Measurements from ENCODE around the gene RILPL1.

RILPL1 gene

DNA sequence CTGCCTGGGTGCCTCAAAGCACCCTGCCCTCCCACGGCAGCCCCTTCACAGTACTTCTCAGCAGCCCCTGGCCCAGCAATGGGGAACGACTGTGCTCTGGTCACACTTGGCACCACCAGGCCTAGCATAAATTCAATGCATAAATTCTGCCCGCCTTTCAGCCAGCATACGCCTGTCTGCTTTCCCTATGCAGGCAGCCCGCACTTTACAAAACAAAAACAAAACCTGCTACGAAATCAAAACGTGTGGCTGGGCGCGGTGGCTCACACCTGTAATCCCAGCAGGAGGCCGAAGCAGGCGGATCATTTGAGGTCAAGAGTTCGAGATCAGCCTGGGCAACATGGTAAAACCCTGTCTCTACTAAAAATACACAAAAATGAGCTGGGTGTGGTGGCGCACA, 42.0 kb downstream of the RILPL1 start:
- H3K4me2 ChIP-seq (ENCODE audit: low read length), result no peak overlapping the region

DNA sequence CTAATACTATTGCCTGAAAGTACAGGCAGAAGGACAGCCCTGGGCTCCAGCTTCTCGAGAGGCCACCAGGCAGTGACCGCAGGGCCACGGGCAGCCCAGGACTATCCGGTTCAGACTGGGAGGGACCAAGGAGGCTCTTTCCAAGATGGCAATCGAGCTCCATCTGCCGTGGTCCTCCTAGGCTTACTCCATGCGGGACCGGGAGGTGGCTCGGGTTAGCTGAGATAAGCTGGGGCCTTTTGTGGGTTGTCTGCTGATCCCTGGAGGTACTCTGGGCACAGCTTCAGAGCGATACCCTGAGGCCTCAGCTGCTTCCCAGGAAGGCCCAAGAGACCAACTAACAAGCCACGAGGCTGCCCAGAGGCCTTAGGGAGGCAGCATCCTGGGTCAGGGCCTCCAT, 42.5 kb downstream of the RILPL1 start:
- TF ChIP-seq EZH2 (IDR thresholded peaks at IDR 0.05; ENCODE audit: borderline replicate concordance, low read length), result no peak
- TF ChIP-seq, protein P1, sequence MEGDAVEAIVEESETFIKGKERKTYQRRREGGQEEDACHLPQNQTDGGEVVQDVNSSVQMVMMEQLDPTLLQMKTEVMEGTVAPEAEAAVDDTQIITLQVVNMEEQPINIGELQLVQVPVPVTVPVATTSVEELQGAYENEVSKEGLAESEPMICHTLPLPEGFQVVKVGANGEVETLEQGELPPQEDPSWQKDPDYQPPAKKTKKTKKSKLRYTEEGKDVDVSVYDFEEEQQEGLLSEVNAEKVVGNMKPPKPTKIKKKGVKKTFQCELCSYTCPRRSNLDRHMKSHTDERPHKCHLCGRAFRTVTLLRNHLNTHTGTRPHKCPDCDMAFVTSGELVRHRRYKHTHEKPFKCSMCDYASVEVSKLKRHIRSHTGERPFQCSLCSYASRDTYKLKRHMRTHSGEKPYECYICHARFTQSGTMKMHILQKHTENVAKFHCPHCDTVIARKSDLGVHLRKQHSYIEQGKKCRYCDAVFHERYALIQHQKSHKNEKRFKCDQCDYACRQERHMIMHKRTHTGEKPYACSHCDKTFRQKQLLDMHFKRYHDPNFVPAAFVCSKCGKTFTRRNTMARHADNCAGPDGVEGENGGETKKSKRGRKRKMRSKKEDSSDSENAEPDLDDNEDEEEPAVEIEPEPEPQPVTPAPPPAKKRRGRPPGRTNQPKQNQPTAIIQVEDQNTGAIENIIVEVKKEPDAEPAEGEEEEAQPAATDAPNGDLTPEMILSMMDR (IDR thresholded peaks at IDR 0.05; ENCODE audit: low read length), result no peak
- no peaks in the 10 kb centered on the region for H3K4me1 ChIP-seq (ENCODE audit: insufficient read depth, low read length, severe bottlenecking)

More for the DNA sequence above, 42.0 kb downstream of the RILPL1 start:
- no peak for TF ChIP-seq EZH2 (IDR thresholded peaks at IDR 0.05; ENCODE audit: borderline replicate concordance, low read length)
- TF ChIP-seq, protein P1 (IDR thresholded peaks at IDR 0.05; ENCODE audit: low read length), result no peak
- H4K20me1 ChIP-seq (ENCODE audit: insufficient read depth, low read length), result no peaks in the 10 kb centered on the region
- H3K4me3 ChIP-seq (ENCODE audit: low read depth, low read length, poor library complexity, severe bottlenecking), result no peak overlapping the region
- no peaks in the 10 kb centered on the region for H3K9me2 ChIP-seq (ENCODE audit: low read depth, low read length)
- no peaks in the 10 kb centered on the region for H3K27me3 ChIP-seq (ENCODE audit: insufficient read depth, low read length)
- no peaks in the 10 kb centered on the region for H3K79me2 ChIP-seq (ENCODE audit: insufficient read depth, low read length)
- H3K27ac ChIP-seq (ENCODE audit: low read depth, low read length, poor library complexity, severe bottlenecking), result no peak overlapping the region
- H3K36me3 ChIP-seq (ENCODE audit: insufficient read depth, low read length), result no peaks in the 10 kb centered on the region
- no peaks in the 10 kb centered on the region for H3K9me3 ChIP-seq (ENCODE audit: low read length)
- H3F3A ChIP-seq (ENCODE audit: insufficient read depth, low read length), result no peaks in the 10 kb centered on the region
- no peaks in the 10 kb centered on the region for H3K4me1 ChIP-seq (ENCODE audit: insufficient read depth, low read length, severe bottlenecking)
- no peak overlapping the region for H3K9ac ChIP-seq (ENCODE audit: low read length)
- H2AFZ ChIP-seq (ENCODE audit: low read length), result no peak overlapping the region

DNA sequence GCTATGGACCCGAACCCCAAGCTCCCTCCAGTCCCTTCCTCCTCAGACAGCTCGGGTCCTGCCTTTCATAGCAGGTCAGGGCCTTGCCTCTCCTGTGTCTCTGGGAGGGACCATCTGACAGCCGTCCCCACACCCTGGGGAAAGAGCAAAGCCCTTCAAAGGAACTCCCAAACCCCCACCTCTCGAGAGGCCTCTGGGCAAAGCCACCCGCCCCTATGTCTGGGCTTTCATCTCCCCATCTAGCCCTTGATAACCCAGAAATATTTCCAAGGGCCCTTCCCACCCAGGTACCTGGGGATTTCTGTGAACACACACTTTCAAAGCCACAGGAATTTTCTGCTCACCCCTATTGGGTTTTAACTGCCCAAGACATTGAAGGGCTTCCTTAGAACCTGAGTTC, 43.4 kb downstream of the RILPL1 start:
- H2AFZ ChIP-seq (ENCODE audit: low read length), result no peak overlapping the region
- no peaks in the 10 kb centered on the region for H3K36me3 ChIP-seq (ENCODE audit: insufficient read depth, low read length)
- no peak overlapping the region for H3K9ac ChIP-seq (ENCODE audit: low read length)

More for the DNA sequence above, 42.5 kb downstream of the RILPL1 start:
- no peak overlapping the region for H3K9ac ChIP-seq (ENCODE audit: low read length)
- H2AFZ ChIP-seq (ENCODE audit: low read length), result no peak overlapping the region
- H3K9me2 ChIP-seq (ENCODE audit: low read depth, low read length), result no peaks in the 10 kb centered on the region
- H3K36me3 ChIP-seq (ENCODE audit: insufficient read depth, low read length), result no peaks in the 10 kb centered on the region
- no peaks in the 10 kb centered on the region for H3K27me3 ChIP-seq (ENCODE audit: insufficient read depth, low read length)
- H3K27ac ChIP-seq (ENCODE audit: low read depth, low read length, poor library complexity, severe bottlenecking), result no peak overlapping the region
- H3K4me3 ChIP-seq (ENCODE audit: low read depth, low read length, poor library complexity, severe bottlenecking), result no peak overlapping the region
- no peaks in the 10 kb centered on the region for H3F3A ChIP-seq (ENCODE audit: insufficient read depth, low read length)
- no peaks in the 10 kb centered on the region for H3K79me2 ChIP-seq (ENCODE audit: insufficient read depth, low read length)
- H4K20me1 ChIP-seq (ENCODE audit: insufficient read depth, low read length), result no peaks in the 10 kb centered on the region
- H3K9me3 ChIP-seq (ENCODE audit: low read length), result no peaks in the 10 kb centered on the region
- H3K4me2 ChIP-seq (ENCODE audit: low read length), result no peak overlapping the region

More for the DNA sequence above, 43.4 kb downstream of the RILPL1 start:
- no peaks in the 10 kb centered on the region for H4K20me1 ChIP-seq (ENCODE audit: insufficient read depth, low read length)
- H3K9me2 ChIP-seq (ENCODE audit: low read depth, low read length), result no peaks in the 10 kb centered on the region
- H3K27me3 ChIP-seq (ENCODE audit: insufficient read depth, low read length), result no peaks in the 10 kb centered on the region
- TF ChIP-seq EZH2 (IDR thresholded peaks at IDR 0.05; ENCODE audit: borderline replicate concordance, low read length), result no peak
- TF ChIP-seq, protein P1 (IDR thresholded peaks at IDR 0.05; ENCODE audit: low read length), result no peak
- H3F3A ChIP-seq (ENCODE audit: insufficient read depth, low read length), result no peaks in the 10 kb centered on the region
- H3K27ac ChIP-seq (ENCODE audit: low read depth, low read length, poor library complexity, severe bottlenecking), result no peak overlapping the region
- H3K79me2 ChIP-seq (ENCODE audit: insufficient read depth, low read length), result no peaks in the 10 kb centered on the region
- H3K4me3 ChIP-seq (ENCODE audit: low read depth, low read length, poor library complexity, severe bottlenecking), result no peak overlapping the region
- H3K4me2 ChIP-seq (ENCODE audit: low read length), result no peak overlapping the region
- H3K4me1 ChIP-seq (ENCODE audit: insufficient read depth, low read length, severe bottlenecking), result no peaks in the 10 kb centered on the region
- H3K9me3 ChIP-seq (ENCODE audit: low read length), result no peaks in the 10 kb centered on the region
